Measurements from ENCODE around the gene IGSF9. TPM values are rescaled to one million over a fixed set of nuclear protein-coding genes. Genes with fewer than 3 reads are reported as not detected.

Gene IGSF9
- total RNA-seq, 2 donors from 2014 or later = 7.5 to 9.2 TPM

DNA sequence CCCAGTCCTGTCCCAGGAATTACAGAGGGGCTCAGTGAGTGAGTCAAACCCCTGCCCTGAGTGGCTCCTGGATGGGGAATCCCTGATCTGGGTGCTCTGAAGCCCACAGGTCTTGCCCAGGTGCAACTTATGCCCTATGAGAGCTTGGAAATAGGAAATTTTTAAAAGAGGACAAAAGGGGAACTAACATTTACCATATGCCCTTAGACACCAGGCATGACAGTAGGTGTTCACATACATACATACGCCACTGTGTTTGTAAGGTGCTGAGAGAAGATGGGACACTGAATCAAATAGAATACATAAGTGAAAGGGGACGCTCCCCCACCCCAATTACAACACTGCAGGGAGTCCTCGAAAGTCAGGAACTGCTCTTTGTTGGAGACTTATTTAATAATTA, 46.9 kb downstream of the IGSF9 start:
- H3K4me3 ChIP-seq (ENCODE audit: low read length) = no peak overlapping the region
- H3K9ac ChIP-seq (ENCODE audit: extremely low read depth, low read length, poor library complexity, severe bottlenecking) = no peak overlapping the region
- no peak for DNase-seq
- H3K4me1 Mint-ChIP-seq = peaks cover 24% of the 10 kb centered on the region
- no peaks in the 10 kb centered on the region for H3K36me3 ChIP-seq (ENCODE audit: control insufficient read depth, insufficient read depth, low read length)
- H3K27ac ChIP-seq (ENCODE audit: low read depth, low read length) = no peak overlapping the region
- H3K36me3 Mint-ChIP-seq (ENCODE audit: low read depth) = no peaks in the 10 kb centered on the region
- peaks cover 5% of the 10 kb centered on the region for H3K9me3 ChIP-seq (ENCODE audit: control insufficient read depth, low read length)
- H3K27ac Mint-ChIP-seq = no peak overlapping the region
- TF ChIP-seq, protein P1, sequence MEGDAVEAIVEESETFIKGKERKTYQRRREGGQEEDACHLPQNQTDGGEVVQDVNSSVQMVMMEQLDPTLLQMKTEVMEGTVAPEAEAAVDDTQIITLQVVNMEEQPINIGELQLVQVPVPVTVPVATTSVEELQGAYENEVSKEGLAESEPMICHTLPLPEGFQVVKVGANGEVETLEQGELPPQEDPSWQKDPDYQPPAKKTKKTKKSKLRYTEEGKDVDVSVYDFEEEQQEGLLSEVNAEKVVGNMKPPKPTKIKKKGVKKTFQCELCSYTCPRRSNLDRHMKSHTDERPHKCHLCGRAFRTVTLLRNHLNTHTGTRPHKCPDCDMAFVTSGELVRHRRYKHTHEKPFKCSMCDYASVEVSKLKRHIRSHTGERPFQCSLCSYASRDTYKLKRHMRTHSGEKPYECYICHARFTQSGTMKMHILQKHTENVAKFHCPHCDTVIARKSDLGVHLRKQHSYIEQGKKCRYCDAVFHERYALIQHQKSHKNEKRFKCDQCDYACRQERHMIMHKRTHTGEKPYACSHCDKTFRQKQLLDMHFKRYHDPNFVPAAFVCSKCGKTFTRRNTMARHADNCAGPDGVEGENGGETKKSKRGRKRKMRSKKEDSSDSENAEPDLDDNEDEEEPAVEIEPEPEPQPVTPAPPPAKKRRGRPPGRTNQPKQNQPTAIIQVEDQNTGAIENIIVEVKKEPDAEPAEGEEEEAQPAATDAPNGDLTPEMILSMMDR (conservative IDR thresholded peaks at IDR 0.05) = no peak
- H3K4me1 ChIP-seq (ENCODE audit: control insufficient read depth, insufficient read depth, low read length) = peaks cover 12% of the 10 kb centered on the region
- 100% methylated on average over 1 to 3 of the region's 3 CpGs for WGBS, 2 experiments (ENCODE audit: insufficient coverage in 1 of 2, insufficient read length in 1 of 2)
- peaks cover 8% of the 10 kb centered on the region for H3K9me3 Mint-ChIP-seq
- peaks cover 18% of the 10 kb centered on the region for H3K27me3 ChIP-seq (ENCODE audit: control insufficient read depth, insufficient read depth, low read length, poor library complexity, severe bottlenecking)
- H3K4me3 Mint-ChIP-seq = no peak overlapping the region
- H3K27me3 Mint-ChIP-seq (ENCODE audit: insufficient read depth) = peaks cover 34% of the 10 kb centered on the region

DNA sequence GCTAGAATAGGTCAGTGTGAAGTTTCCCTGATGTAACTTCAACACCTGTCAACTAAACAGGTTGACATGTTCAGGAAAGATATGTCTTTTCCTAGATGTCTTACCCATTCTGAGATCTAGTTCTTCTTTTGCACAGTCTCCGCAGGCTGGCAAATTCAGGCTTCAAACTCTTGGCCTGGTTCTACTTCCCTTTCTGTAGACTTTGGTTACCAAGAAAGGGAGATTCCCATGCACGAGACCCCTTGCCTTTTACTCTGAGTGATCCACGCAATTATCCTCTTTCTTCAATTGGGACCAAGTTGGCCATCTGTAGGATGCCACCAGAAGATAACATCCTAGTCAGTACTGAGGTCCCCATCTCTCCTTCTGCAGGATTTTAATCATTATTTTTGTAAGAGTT, 47.5 kb downstream of the IGSF9 start:
- no peak overlapping the region for H3K9ac ChIP-seq (ENCODE audit: extremely low read depth, low read length, poor library complexity, severe bottlenecking)
- H3K27me3 Mint-ChIP-seq (ENCODE audit: insufficient read depth) = peaks cover 32% of the 10 kb centered on the region
- peaks cover 18% of the 10 kb centered on the region for H3K27me3 ChIP-seq (ENCODE audit: control insufficient read depth, insufficient read depth, low read length, poor library complexity, severe bottlenecking)
- no peaks in the 10 kb centered on the region for H3K36me3 ChIP-seq (ENCODE audit: control insufficient read depth, insufficient read depth, low read length)
- H3K4me3 ChIP-seq (ENCODE audit: low read length) = no peak overlapping the region
- peaks cover 4% of the 10 kb centered on the region for H3K9me3 Mint-ChIP-seq
- H3K4me1 Mint-ChIP-seq = peaks cover 29% of the 10 kb centered on the region
- 90 to 97% methylated on average over 2 to 3 of the region's 3 CpGs for WGBS, 2 experiments (ENCODE audit: insufficient coverage in 1 of 2, insufficient read length in 1 of 2)
- H3K36me3 Mint-ChIP-seq (ENCODE audit: low read depth) = no peaks in the 10 kb centered on the region
- peaks cover 17% of the 10 kb centered on the region for H3K4me1 ChIP-seq (ENCODE audit: control insufficient read depth, insufficient read depth, low read length)
- no peak overlapping the region for H3K4me3 Mint-ChIP-seq
- H3K9me3 ChIP-seq (ENCODE audit: control insufficient read depth, low read length) = no peaks in the 10 kb centered on the region
- no peak for DNase-seq
- no peak overlapping the region for H3K27ac Mint-ChIP-seq
- TF ChIP-seq, protein P1 (conservative IDR thresholded peaks at IDR 0.05) = no peak
- no peak overlapping the region for H3K27ac ChIP-seq (ENCODE audit: low read depth, low read length)

DNA sequence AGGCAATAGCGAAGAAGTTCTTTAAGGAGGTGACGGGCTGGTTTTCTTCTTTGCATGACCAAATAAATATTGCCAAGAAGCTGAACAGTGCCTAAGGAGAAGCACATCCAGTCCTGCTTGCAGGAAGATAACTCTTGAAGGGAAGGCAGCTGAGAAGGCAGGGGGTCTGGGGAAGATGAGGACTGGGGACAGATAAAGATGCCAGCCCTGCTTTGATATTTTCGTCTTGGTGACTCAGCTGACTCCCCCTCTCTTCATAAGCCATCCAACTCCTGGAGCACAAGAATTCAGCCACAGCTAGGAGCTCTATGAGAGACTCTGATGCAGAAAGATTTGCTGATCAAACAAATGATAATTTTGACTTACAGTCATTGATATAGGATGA, 48.9 kb downstream of the IGSF9 start:
- Histone ChIP-seq H3K27ac (ENCODE audit: low read depth, low read length) (no peak overlapping the region), H3K9ac (ENCODE audit: extremely low read depth, low read length, poor library complexity, severe bottlenecking) (no peak overlapping the region), H3K4me3 (ENCODE audit: low read length) (no peak overlapping the region), H3K4me1 (ENCODE audit: control insufficient read depth, insufficient read depth, low read length) (peaks cover 17% of the 10 kb centered on the region), H3K27me3 (ENCODE audit: control insufficient read depth, insufficient read depth, low read length, poor library complexity, severe bottlenecking) (peaks cover 18% of the 10 kb centered on the region), H3K9me3 (ENCODE audit: control insufficient read depth, low read length) (no peaks in the 10 kb centered on the region), H3K36me3 (ENCODE audit: control insufficient read depth, insufficient read depth, low read length) (no peaks in the 10 kb centered on the region)
- WGBS, 2 experiments (ENCODE audit: insufficient coverage in 1 of 2, insufficient read length in 1 of 2) = 91 to 100% methylated on average over 2 to 3 of the region's 3 CpGs
- H3K9me3 Mint-ChIP-seq = peaks cover 1% of the 10 kb centered on the region
- no peak for DNase-seq
- peaks cover 29% of the 10 kb centered on the region for H3K27me3 Mint-ChIP-seq (ENCODE audit: insufficient read depth)
- peaks cover 38% of the 10 kb centered on the region for H3K4me1 Mint-ChIP-seq
- H3K4me3 Mint-ChIP-seq = no peak overlapping the region
- no peak overlapping the region for H3K27ac Mint-ChIP-seq
- H3K36me3 Mint-ChIP-seq (ENCODE audit: low read depth) = no peaks in the 10 kb centered on the region
- TF ChIP-seq, protein P1 (conservative IDR thresholded peaks at IDR 0.05) = no peak
